GM18502 (cell line): ENCODE data around the gene NUP205.

Experiments used
- ATAC-seq: cut with Tn5 transposase; IDR thresholded peaks from one replicate; pipeline ENCODE4 v1.9.1; 2021; ENCODE audit warnings: mild to moderate bottlenecking; ENCODE audit not compliant: unreplicated experiment, poor library complexity

The NUP205 gene

DNA sequence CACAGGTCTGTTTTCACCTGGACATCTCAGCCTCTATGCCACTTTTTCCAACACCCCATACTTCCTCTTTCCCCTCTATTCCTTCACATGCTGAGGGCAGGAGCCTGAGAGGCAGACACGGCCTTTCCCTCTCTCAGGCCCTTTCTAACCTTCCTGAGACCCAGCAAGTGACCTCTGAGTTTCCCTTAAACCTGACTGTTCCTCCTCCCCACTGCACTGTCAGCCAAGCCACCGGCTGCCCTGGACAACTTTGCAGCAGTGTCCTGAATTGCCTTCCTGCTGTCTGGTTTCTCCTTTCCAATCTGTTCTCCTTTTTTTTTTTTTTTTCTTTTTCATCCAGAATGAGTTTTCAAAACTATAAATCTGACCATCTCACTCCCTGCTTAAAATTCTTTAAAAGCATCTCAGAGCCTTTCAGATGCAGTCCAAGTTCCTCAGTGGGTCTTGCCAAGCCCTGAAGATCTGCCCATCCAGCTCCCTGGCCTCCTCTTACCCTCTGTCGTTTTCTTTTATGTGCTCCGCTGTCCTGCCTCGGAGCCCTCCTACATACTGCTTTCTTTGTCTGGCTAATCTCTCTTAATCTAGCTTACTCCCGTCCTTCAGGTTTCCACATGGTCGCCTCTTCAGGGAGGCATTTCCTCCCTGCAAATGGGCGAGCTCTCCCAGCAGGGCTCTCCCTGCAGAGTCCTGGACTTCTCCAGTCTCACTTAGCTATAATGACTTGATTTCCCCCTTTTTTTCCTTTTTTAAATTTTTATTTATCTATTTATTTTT is 139.7 kb downstream of the NUP205 start:
- no peak for ATAC-seq
